Fibroblast of peridontal ligament (primary cell): ENCODE data around the gene PEBP1.

Source experiments
- DNase-seq: peaks from one replicate; pipeline ENCODE4 v3.0.0-alpha.2; 2010; ENCODE audit errors: extremely low read depth

PEBP1 gene

DNA sequence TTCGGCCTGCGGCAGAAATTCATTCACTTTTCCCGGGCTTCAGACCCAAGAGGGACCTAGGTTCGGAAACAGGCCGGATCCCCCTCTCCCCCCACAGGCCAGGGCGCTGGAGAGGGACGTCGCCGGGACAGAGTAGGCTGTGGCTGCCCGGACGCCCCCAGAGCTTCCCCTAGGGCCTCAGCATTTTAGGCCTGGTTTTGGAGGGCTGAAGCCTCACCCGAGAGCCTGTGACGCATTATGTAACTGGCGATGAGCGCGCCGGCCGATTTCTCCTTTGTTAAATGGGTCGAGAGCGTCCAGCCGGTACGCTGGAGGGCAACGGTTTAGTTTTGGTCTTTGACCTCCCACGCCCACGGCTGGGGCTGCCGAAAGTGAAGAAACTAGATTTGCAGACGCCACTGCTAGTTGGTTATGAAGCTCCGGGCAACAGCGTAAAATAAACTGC lies 657 bp downstream of the PEBP1 start:
- peak; percentile 47 for DNase-seq

DNA sequence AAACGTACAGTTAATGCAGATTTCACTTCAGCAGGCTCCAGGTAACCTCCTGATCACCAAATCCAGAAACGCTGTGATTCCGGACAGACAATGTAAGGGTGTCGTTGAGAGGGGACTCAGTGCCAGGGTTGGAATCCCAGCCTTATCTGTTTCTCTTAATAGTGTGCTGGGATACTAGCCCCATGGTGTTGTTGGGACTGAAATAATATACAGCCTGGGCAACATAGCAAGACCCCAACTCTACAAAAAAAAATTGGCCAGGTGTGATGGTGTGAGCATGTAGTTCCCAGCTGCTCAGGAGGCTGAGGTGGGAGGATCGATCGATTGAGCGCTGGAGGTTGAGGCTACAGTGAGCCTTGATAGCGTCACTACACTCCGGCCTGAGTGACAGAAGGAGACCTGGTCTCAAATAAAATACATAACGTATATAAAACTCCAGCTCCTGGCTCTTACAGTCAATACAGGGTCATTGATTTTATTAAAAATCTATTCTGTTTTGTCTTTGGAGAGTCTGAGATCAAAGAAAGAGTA lies 1.3 kb downstream of the PEBP1 start:
- no peak for DNase-seq

- DNase-seq = no peak
Observed at GRCh38 chr12:118140825-118141224, 4.9 kb downstream of the PEBP1 start.

DNA sequence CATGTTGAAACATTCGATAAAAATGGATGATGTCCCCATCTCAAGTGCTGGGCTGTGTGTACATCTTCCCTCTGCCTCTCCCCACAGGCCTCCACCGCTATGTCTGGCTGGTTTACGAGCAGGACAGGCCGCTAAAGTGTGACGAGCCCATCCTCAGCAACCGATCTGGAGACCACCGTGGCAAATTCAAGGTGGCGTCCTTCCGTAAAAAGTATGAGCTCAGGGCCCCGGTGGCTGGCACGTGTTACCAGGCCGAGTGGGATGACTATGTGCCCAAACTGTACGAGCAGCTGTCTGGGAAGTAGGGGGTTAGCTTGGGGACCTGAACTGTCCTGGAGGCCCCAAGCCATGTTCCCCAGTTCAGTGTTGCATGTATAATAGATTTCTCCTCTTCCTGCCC lies 8.6 kb downstream of the PEBP1 start:
- no peak for DNase-seq

- no peak for DNase-seq
Observed at GRCh38 chr12:118145113-118145797, 9.3 kb downstream of the PEBP1 start.

- DNase-seq = no peak
Observed at GRCh38 chr12:118145798-118146156, 9.9 kb downstream of the PEBP1 start.

DNA sequence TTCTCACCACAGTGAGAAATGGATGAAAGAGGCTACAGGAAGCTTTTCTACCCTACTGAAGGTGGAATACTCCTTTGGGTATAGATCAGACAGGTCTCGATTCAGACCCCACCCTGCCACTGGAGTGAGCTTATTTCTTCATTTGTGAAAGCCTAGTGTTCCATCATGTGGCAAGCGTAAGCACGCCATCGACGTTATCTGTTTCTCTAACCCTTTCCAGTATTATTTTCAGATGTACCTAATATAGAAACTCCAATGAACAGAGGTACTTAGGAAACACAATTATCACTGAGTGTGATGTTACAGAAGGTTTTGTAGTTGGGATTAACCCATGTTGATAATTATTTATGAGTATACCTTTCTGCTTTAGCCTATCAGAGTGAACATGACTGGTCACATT lies 12.4 kb downstream of the PEBP1 start:
- no peak for DNase-seq

GRCh38 chr12:118150625-118151024 lies 14.7 kb downstream of the PEBP1 start:
- DNase-seq = no peak

DNA sequence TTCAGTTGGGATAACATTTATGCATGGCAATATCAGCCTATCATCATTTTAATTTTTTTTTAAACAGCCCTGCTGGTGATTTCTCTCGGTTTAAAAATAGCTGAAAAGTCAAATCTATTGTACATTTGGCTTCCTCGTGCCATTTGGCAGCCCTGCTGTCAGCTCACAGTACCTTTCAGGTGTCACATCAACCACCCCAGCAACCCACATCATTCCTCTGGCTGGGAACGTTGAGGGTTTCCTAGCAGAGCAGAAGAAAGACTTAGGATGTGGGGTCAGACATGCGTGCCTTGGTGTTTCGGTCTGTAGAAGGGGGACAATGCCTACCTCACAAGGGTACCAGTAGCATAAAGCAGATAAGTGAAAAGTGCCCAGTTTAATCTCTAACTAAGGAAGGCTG lies 15.8 kb downstream of the PEBP1 start:
- no peak for DNase-seq

- DNase-seq = no peak
Observed at GRCh38 chr12:118160536-118160935, 24.6 kb downstream of the PEBP1 start.

DNA sequence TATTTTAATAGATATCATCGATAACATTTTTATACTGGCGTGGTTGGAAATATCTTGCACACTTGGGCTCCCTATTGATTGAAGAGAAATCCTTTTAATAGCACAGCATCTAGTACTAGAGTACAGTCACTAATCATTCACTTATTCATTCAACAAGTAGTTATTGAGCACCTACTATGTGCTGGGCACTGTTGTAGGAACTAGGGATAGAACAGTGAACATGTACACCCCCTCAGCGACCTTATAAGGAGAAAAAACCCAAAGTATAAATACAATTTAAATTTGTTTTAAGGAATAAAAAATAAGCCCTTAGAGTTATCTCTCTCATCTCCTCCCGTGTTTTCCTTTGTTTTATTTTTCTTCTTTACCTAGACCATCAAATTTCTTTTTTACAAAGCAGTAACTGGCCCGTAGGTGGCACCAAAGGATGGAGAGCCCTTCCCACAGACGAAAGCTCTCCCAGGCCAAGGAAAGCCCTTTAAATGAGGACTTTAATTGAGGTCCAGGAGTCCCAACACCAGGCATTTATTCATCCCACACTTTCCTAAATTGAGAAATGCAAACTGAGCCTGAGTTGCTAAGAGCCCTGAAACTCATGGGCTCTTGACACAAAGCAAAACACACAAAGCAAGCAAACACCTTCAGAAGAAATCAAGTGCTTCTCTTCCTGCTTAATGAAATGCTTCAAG lies 29.0 kb downstream of the PEBP1 start:
- peak; percentile 46 for DNase-seq

- no peak for DNase-seq
Observed at GRCh38 chr12:118166946-118167345, 31.0 kb downstream of the PEBP1 start.

DNA sequence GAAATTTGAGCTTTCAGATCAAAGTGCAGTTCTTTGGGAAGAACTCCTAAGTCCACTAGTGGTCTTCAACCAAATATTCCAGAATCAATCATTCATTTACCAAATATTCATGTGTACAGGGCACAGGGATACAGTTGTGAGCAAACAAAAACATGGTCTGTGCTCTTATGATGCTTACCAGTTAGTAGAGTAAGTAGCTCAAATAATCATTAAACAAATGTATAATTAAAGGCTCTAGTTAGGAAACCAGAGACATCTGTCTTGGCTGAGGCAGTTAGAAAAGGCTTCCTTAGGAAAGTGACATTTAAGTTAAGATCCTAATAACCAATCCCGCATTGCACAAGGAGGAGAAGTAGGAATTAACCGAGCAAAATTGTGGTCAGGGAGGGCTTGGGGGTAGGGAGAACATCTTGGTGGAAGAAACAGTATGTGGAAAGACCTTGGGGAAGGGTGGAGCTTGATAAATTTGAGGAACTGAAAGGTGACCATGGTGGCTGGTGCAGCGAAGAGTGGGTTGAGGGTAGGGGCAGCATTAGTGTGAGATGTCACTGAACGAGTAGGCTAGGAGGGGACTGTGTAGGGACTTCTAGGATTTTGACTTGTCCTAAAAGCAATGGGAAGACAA lies 40.0 kb downstream of the PEBP1 start:
- no peak for DNase-seq

DNA sequence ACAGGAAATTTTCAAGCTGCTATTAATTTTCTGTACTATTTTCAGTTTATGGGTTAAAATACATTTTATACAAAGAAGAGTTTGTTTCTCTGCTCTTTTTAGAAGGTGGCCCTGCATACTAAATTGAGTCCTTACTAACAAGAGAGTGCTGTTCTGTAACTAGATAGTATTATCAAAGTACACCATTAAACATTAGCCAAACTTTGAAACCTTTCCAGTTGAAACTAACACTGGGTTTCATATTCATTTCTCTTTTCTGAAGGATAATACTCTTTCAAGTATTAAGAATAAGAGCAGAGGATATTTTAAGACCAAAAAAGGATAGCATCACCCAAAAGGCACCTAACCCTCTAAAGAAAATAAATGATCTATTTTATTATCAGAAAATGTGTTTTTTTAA lies 47.2 kb downstream of the PEBP1 start:
- DNase-seq = no peak

DNA sequence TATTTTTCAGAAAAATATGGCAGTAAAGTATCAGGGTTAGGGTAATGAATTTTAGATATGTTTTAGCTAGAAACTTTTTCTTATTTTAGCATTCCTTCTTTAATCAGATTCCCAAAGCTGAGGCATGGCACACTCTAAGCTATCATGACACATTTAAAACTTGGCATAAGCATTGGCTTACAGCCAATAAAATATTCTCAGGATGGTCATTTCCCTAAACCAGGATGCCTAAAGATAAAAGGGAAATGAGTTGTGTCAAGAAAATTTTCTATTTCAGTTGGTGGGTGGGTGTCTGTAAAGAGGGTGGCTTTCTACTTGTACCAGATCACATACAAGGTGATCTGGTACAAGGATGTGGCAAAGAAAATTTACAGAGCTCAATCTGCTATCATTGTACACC lies 47.8 kb downstream of the PEBP1 start:
- DNase-seq = peak; percentile 30

GRCh38 chr12:118185602-118186397 lies 49.9 kb downstream of the PEBP1 start:
- DNase-seq = no peak

DNA sequence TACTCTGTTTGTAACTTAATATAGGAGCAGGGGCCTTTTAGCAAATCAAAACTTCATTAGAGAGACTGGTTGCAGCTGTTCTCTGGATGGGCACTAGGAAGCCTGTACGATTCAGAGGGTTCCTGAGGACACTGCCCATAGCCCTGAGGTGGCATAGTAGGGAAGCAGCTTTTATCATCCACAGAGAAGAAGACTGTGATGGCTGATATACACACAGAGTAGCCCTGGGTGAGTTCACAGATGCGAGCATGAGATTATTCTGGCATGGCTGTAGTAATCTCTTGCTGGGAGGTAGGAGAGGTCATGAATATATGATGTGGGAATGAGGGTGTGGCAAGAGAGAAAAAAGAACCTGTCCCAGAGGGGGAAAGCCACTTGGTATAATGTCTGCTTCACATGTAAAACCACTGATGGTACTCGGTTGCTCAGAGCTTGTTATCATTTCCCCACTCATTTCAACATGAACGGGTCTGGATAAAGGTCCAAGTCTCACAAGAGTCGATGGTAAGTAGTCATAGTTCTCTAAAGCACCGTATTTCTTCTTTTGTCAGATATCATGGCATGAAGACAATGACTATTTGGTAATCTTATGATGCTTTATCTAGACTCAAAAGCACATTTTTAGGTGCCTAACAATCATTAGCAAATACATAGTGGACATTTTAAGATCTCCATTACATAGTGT lies 52.0 kb downstream of the PEBP1 start:
- peak; percentile 13 for DNase-seq

DNA sequence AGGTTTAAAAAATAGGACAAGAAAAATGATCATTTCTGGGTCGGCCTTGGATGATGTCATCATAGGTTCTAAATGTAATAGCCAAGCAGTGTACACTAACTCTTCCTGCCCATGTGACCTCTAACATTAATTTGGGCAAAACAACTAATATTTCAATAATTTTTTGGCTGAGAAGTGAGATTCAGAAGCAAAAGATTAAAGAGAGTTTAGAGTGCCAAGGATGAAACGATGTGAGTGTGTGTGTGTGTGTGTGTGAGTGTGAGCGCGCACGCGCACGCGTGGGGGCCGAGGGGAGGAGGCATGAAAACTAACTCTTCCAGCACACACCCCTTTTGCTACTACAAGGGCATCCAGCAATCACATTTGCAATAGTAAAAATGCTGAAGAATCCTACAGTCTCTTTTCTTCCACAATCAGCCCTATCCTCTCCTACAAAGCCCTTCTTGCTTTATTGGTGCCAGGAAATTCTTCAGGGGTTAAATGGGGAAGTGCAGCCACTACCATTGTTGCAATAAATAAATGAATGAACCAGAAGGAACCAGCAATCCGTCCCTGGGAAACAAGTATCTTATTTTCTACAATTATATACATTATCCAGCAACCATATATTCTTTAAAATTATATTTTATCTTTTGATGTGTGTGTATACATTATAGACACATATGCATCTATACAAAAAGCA lies 52.9 kb downstream of the PEBP1 start:
- DNase-seq = peak; percentile 67

- DNase-seq = peak; percentile 67
Observed at GRCh38 chr12:118189741-118190191, 53.8 kb downstream of the PEBP1 start.

GRCh38 chr12:118190266-118190665 lies 54.3 kb downstream of the PEBP1 start:
- DNase-seq = peak; percentile 47

GRCh38 chr12:118193477-118193876 lies 57.6 kb downstream of the PEBP1 start:
- no peak for DNase-seq
